ENCODE measurements around the gene CHEK1.

CHEK1 gene

DNA sequence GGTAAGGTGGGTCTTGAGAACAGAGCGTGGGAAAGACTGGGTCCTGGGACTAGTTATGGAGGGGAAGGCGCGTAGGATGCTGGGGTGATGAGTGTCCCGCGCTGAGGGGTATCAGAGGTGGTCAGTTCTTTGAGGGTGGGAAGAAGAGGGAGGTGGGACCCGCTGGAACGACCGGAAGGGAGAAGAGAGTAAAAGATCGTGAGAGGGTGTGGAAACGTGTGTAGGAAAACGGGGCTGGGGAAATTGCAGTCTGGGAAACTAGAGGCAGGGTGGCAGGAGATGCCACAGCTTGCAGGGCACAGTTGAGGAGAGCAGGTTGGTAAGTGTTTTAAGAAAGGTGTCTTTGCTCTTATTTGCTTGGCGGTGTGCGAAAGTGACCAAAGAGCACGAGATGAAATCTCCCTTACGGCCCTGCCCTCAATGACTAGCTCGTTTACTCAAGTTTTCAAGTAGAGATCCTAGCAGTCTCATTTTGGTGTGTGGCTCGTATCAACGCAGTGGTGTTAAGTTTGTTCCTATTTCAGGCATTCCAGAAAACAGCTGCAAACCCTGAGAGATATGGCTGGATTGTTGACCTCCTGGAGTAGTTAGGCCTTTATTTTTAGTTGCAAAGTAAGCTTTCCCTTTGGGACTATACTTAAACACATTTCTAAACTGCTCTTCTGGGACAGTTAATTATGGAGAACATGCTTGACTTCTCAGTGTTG, 31.7 kb upstream of the CHEK1 start:
- H3K27me3 ChIP-seq (ENCODE audit: control insufficient read depth, insufficient read depth, low read length) = no peaks in the 10 kb centered on the region
- no peaks in the 10 kb centered on the region for H3K4me1 ChIP-seq (ENCODE audit: control insufficient read depth, insufficient read depth, low read length)
- peak overlapping the region; percentile 93 for H3K9ac ChIP-seq (ENCODE audit: low read depth, low read length)
- H3K4me3 ChIP-seq (ENCODE audit: low read depth, low read length) = peak overlapping the region; percentile 99
- H3K36me3 ChIP-seq (ENCODE audit: control insufficient read depth, insufficient read depth, low read length) = peaks cover 4% of the 10 kb centered on the region
- H3K9me3 ChIP-seq (ENCODE audit: control insufficient read depth, insufficient read depth, low read length) = no peaks in the 10 kb centered on the region

DNA sequence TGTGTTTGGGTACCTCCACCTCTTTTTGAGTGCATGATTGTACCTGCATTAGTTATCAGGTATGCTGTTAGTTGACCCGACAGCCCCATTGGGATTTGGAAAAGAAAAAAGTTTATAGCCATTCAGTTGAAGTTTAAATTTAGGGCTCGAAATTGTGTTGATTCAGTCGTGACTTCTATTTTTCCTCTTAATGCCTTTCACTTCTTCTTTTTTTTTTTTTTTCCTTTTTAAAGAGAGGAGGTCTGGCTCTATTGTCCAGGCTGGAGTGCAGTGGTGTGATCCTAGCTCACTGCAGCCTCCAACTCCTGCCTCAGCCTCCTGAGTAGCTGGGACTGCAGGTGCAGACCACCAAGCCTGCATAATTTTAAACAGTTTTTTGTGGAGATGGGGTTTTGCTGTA, 30.0 kb upstream of the CHEK1 start:
- Histone ChIP-seq H3K9me3 (ENCODE audit: control insufficient read depth, insufficient read depth, low read length) (no peaks in the 10 kb centered on the region), H3K9ac (ENCODE audit: low read depth, low read length) (no peak overlapping the region), H3K4me1 (ENCODE audit: control insufficient read depth, insufficient read depth, low read length) (no peaks in the 10 kb centered on the region), H3K36me3 (ENCODE audit: control insufficient read depth, insufficient read depth, low read length) (peaks cover 11% of the 10 kb centered on the region), H3K27me3 (ENCODE audit: control insufficient read depth, insufficient read depth, low read length) (no peaks in the 10 kb centered on the region), H3K4me3 (ENCODE audit: low read depth, low read length) (no peak overlapping the region)

DNA sequence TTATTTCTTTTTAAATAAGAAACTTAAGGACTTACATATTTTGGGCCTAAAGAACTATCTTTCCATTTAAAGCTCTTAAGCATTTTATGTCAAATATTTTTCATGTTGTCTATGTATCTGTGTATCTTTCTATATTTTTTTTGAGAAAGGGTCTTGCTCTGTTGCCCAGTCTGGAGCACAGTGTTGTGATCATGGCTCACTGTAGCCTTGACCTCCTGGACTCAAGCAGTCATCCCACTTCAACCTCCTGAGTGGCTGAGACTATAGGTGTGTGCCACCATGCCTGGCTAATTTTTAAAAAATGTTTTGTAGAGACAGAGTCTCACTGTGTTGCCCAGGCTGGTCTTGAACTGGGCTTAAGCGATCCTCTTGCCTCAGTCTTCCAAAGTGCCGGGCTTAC, 24.3 kb upstream of the CHEK1 start:
- no peaks in the 10 kb centered on the region for H3K4me1 ChIP-seq (ENCODE audit: control insufficient read depth, insufficient read depth, low read length)
- no peak overlapping the region for H3K9ac ChIP-seq (ENCODE audit: low read depth, low read length)
- H3K27me3 ChIP-seq (ENCODE audit: control insufficient read depth, insufficient read depth, low read length) = no peaks in the 10 kb centered on the region
- H3K4me3 ChIP-seq (ENCODE audit: low read depth, low read length) = no peak overlapping the region
- H3K9me3 ChIP-seq (ENCODE audit: control insufficient read depth, insufficient read depth, low read length) = no peaks in the 10 kb centered on the region
- H3K36me3 ChIP-seq (ENCODE audit: control insufficient read depth, insufficient read depth, low read length) = peaks cover 39% of the 10 kb centered on the region

DNA sequence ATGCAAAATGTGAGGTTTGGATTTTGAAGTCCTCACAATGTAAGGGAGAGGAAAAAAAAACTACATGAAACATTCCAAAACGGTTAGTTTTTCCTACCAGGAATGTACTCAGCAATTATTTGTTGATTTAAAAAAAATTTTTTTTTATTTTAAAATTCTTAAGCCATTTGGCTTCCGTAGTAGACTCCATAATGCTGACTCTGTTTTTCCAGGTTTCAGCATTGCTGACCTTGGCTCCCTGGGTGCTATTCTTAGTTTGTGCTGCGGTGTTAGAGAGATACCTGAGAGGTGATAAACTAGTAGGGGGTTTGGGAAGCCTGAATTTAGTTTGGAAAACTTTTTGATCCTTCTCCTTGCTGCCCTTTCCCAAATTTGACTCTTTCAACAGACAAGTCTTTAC, 21.8 kb upstream of the CHEK1 start:
- Histone ChIP-seq H3K9ac (ENCODE audit: low read depth, low read length) (no peak overlapping the region), H3K4me1 (ENCODE audit: control insufficient read depth, insufficient read depth, low read length) (no peaks in the 10 kb centered on the region), H3K27me3 (ENCODE audit: control insufficient read depth, insufficient read depth, low read length) (no peaks in the 10 kb centered on the region), H3K36me3 (ENCODE audit: control insufficient read depth, insufficient read depth, low read length) (peaks cover 53% of the 10 kb centered on the region), H3K4me3 (ENCODE audit: low read depth, low read length) (no peak overlapping the region), H3K9me3 (ENCODE audit: control insufficient read depth, insufficient read depth, low read length) (no peaks in the 10 kb centered on the region)

DNA sequence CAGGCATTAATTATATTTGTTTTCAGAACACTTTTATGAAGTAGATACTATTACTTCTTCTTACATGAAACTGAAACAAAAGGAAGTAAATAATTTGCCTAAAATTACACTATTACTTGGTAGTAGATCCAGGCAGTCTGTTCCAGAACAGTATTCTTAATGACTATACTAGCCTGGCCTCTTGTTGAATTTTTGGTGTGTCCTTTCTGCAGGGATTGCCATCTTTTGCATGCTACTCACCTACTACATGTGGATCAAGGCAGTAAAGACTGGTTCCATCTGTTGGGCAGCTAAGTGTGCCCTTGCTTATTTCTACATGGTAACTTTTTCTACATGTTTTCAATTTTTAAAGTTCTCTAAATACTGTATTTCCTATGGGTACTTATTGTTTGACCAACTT, 19.5 kb upstream of the CHEK1 start:
- H3K9me3 ChIP-seq (ENCODE audit: control insufficient read depth, insufficient read depth, low read length) = no peaks in the 10 kb centered on the region
- peaks cover 53% of the 10 kb centered on the region for H3K36me3 ChIP-seq (ENCODE audit: control insufficient read depth, insufficient read depth, low read length)
- H3K4me3 ChIP-seq (ENCODE audit: low read depth, low read length) = no peak overlapping the region
- H3K9ac ChIP-seq (ENCODE audit: low read depth, low read length) = no peak overlapping the region
- no peaks in the 10 kb centered on the region for H3K4me1 ChIP-seq (ENCODE audit: control insufficient read depth, insufficient read depth, low read length)
- no peaks in the 10 kb centered on the region for H3K27me3 ChIP-seq (ENCODE audit: control insufficient read depth, insufficient read depth, low read length)

DNA sequence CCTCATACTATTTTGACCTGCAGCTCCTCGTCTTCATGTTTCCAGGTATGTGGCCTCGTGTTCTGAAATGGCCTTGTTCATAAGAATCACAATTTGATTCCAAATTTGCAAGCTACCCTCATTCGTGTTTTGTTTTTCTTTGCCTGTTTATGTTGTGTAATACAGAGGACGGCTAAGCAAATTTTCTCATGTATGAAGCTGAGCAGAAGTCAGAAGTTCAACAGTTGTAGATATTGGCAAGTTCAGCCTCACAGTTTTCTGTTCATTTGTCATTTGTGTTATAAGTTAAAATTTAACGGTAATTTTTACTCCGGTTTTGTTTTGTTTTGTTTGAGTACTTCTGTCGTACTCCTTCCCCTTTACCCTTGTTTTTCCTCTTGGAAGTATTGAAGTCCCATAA, 15.4 kb upstream of the CHEK1 start:
- peaks cover 55% of the 10 kb centered on the region for H3K36me3 ChIP-seq (ENCODE audit: control insufficient read depth, insufficient read depth, low read length)
- no peaks in the 10 kb centered on the region for H3K9me3 ChIP-seq (ENCODE audit: control insufficient read depth, insufficient read depth, low read length)
- H3K4me3 ChIP-seq (ENCODE audit: low read depth, low read length) = no peak overlapping the region
- H3K27me3 ChIP-seq (ENCODE audit: control insufficient read depth, insufficient read depth, low read length) = no peaks in the 10 kb centered on the region
- H3K9ac ChIP-seq (ENCODE audit: low read depth, low read length) = no peak overlapping the region
- no peaks in the 10 kb centered on the region for H3K4me1 ChIP-seq (ENCODE audit: control insufficient read depth, insufficient read depth, low read length)

DNA sequence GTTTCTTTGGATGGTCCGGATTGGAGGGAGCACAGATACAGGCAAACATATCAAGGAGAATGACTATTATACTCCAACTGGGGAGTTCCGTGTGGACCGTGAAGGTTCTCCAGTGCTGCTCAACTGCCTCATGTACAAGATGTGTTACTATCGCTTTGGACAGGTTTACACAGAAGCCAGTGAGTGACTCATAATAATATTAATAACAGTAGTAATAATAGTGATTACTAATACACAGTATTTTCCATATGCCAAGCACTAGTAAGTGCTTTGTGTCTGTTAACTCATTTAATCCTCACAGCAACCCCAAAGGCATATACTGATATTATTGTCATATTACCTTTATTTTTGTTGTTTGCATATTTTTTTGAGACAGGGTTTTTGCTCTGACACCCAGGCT, 6.6 kb upstream of the CHEK1 start:
- no peaks in the 10 kb centered on the region for H3K9me3 ChIP-seq (ENCODE audit: control insufficient read depth, insufficient read depth, low read length)
- H3K4me1 ChIP-seq (ENCODE audit: control insufficient read depth, insufficient read depth, low read length) = no peaks in the 10 kb centered on the region
- H3K9ac ChIP-seq (ENCODE audit: low read depth, low read length) = no peak overlapping the region
- no peaks in the 10 kb centered on the region for H3K27me3 ChIP-seq (ENCODE audit: control insufficient read depth, insufficient read depth, low read length)
- no peak overlapping the region for H3K4me3 ChIP-seq (ENCODE audit: low read depth, low read length)
- peaks cover 34% of the 10 kb centered on the region for H3K36me3 ChIP-seq (ENCODE audit: control insufficient read depth, insufficient read depth, low read length)

DNA sequence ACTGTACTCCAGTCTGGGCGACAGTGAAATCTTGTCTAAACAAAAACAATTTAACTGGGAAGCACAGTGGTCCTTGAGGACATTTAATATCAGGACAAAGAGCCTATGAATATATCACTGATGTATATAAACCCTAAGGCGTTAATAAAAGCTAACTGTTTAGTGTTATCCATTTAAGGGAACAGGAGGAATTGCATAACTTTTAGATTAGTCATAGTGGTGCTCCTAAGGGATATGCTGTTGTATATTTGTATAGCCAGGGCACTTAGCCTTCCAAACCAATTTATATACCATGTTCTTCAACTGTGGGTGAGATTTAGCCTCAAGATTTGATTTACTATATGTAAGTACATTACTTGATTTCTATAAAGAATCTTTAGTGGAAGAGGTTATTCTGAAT, 3.0 kb upstream of the CHEK1 start:
- Histone ChIP-seq H3K36me3 (ENCODE audit: control insufficient read depth, insufficient read depth, low read length) (peaks cover 22% of the 10 kb centered on the region), H3K27me3 (ENCODE audit: control insufficient read depth, insufficient read depth, low read length) (no peaks in the 10 kb centered on the region), H3K9ac (ENCODE audit: low read depth, low read length) (no peak overlapping the region), H3K9me3 (ENCODE audit: control insufficient read depth, insufficient read depth, low read length) (no peaks in the 10 kb centered on the region), H3K4me3 (ENCODE audit: low read depth, low read length) (no peak overlapping the region), H3K4me1 (ENCODE audit: control insufficient read depth, insufficient read depth, low read length) (no peaks in the 10 kb centered on the region)

DNA sequence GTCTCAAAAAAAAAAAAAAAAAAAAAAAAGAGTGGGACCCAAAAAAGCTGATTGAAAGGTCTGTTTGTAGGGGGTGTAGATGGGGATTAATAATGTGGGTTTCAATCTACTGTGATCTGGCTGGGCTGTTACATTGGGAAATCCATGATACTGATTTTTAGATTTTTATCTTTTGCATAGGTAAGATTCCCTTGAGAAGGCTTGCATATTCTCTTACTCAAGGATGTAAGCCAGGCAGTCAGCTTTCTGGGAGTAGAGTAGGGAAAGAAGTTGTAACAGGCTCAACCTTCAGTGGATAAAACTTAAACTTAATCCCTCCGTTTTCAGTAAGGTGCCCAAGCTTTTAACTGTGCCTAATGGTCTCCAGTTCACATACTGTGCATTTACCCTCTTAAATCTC, 1.9 kb upstream of the CHEK1 start:
- Histone ChIP-seq H3K36me3 (ENCODE audit: control insufficient read depth, insufficient read depth, low read length) (peaks cover 14% of the 10 kb centered on the region), H3K9me3 (ENCODE audit: control insufficient read depth, insufficient read depth, low read length) (no peaks in the 10 kb centered on the region), H3K4me3 (ENCODE audit: low read depth, low read length) (no peak overlapping the region), H3K27me3 (ENCODE audit: control insufficient read depth, insufficient read depth, low read length) (no peaks in the 10 kb centered on the region), H3K4me1 (ENCODE audit: control insufficient read depth, insufficient read depth, low read length) (no peaks in the 10 kb centered on the region), H3K9ac (ENCODE audit: low read depth, low read length) (no peak overlapping the region)

DNA sequence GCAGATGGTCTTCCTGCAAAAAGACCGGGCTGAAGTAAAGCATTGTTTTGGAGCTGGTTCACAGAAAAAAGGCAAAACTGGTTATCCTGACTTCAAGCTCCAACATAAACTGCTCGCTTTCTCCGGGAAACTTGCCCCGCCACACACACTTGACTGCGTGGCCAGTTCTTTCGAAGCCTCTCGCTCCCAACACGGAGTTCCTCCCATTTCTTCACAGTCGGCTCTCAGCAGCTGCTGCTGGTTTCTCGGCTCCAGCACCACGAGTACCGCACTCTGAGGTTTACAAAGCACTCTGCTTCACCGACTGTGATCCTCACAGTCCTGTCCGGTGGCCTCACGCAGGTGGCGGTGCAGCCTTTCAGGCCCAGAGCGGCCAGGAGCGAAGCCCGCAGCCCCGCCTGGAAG, 264 bp downstream of the CHEK1 start:
- H3K4me1 ChIP-seq (ENCODE audit: control insufficient read depth, insufficient read depth, low read length) = no peaks in the 10 kb centered on the region
- H3K4me3 ChIP-seq (ENCODE audit: low read depth, low read length) = peak overlapping the region; percentile 94
- peak overlapping the region; percentile 98 for H3K9ac ChIP-seq (ENCODE audit: low read depth, low read length)
- no peaks in the 10 kb centered on the region for H3K27me3 ChIP-seq (ENCODE audit: control insufficient read depth, insufficient read depth, low read length)
- H3K9me3 ChIP-seq (ENCODE audit: control insufficient read depth, insufficient read depth, low read length) = no peaks in the 10 kb centered on the region
- H3K36me3 ChIP-seq (ENCODE audit: control insufficient read depth, insufficient read depth, low read length) = peaks cover 11% of the 10 kb centered on the region

DNA sequence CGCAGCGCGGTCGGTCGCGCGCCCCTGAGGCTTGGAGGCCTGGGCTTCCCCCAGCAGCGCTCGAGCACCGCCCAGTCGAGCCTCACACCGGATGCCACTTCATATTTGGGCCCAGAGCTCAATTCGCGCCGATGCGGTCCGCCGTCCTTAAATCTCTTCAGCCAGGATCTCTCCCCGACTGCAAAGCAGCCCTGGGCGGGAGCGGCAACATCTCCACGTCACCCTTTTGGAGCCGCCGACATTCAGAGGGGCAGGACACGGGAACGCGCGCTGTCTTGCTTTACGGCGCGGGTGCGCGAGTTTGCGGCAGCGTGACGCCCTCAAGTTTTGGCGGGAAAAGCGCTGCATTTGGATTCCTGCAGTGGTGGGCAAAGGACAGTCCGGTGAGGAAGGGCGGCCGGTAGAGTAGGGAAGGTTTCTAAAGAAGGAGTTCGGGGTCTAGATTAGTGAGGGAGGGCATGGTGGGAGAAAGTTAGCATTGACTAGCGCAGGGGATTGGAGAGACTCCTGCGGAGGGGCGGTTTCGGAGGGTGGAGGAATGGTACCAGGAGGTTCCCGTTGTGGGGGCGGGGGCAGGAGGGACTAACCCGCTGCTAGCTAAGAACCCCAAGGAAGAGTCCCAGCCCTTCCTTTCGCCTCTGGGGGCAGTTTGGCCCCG, 796 bp downstream of the CHEK1 start:
- Histone ChIP-seq H3K27me3 (ENCODE audit: control insufficient read depth, insufficient read depth, low read length) (no peaks in the 10 kb centered on the region), H3K9me3 (ENCODE audit: control insufficient read depth, insufficient read depth, low read length) (no peaks in the 10 kb centered on the region), H3K36me3 (ENCODE audit: control insufficient read depth, insufficient read depth, low read length) (peaks cover 8% of the 10 kb centered on the region), H3K4me1 (ENCODE audit: control insufficient read depth, insufficient read depth, low read length) (no peaks in the 10 kb centered on the region), H3K4me3 (ENCODE audit: low read depth, low read length) (peak overlapping the region; percentile 94), H3K9ac (ENCODE audit: low read depth, low read length) (peak overlapping the region; percentile 98)

DNA sequence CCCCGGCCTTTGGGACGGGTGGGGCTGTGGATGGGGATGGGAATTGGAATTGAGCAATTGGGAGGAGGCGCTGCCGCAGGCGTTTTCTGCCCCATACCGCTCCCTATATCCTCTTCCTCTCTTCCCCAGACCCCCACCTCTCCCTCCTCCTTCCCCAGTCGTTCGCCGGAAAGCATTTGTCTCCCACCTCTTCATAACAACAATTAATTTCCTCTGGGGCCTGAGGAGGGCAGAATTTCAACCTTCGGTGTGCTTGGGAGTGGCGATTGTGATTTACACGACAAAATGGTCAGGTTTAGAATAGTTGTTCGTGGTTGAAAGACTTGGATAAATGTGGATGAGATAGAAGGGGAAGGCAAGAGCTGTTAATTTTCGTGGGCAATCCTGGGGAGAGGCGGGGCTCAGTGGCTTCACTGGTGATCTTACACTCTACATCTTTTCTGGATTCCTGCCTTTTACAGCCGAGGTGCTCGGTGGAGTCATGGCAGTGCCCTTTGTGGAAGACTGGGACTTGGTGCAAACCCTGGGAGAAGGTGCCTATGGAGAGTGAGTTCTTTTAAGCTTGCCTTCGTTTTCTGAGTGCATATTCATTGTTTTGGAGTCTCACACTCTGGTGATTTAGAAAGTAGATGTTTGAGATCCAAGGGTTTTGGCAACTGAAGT, 1.5 kb downstream of the CHEK1 start:
- Histone ChIP-seq H3K9me3 (ENCODE audit: control insufficient read depth, insufficient read depth, low read length) (no peaks in the 10 kb centered on the region), H3K4me1 (ENCODE audit: control insufficient read depth, insufficient read depth, low read length) (no peaks in the 10 kb centered on the region), H3K27me3 (ENCODE audit: control insufficient read depth, insufficient read depth, low read length) (no peaks in the 10 kb centered on the region), H3K36me3 (ENCODE audit: control insufficient read depth, insufficient read depth, low read length) (peaks cover 8% of the 10 kb centered on the region), H3K9ac (ENCODE audit: low read depth, low read length) (peak overlapping the region; percentile 98), H3K4me3 (ENCODE audit: low read depth, low read length) (peak overlapping the region; percentile 94)

All from iPS-15b (cell line).